GM12874 (cell line): ENCODE measurements around the gene ARAP1.

Experiments used
- TF ChIP-seq, protein P1 (sequence below): IDR thresholded peaks from 2 replicates; pipeline ENCODE4 v1.5.1; 2011; ENCODE audit warnings: low read depth, mild to moderate bottlenecking, control low read depth, low read length, moderate library complexity; ENCODE audit not compliant: insufficient read depth

The ARAP1 gene

DNA sequence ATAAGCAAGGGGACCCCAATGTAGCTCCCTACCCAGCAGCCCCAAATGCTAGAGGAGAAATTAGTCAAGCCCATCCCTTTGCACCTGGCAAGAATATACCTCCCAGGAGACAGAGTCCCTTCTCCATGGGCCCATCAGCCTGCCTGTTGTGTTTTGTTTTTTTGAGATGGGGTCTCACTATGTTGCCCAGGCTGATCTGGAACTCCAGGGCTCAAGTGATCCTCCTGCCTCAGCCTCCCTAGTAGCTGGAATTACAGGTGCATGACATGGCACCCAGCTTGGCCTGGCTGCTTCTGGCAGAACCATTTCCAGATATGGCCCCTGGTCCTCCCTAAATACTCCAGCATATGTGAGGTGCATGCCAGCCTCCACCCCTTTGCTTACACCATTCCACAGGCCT, 100.1 kb downstream of the ARAP1 start:
- TF ChIP-seq, protein P1, sequence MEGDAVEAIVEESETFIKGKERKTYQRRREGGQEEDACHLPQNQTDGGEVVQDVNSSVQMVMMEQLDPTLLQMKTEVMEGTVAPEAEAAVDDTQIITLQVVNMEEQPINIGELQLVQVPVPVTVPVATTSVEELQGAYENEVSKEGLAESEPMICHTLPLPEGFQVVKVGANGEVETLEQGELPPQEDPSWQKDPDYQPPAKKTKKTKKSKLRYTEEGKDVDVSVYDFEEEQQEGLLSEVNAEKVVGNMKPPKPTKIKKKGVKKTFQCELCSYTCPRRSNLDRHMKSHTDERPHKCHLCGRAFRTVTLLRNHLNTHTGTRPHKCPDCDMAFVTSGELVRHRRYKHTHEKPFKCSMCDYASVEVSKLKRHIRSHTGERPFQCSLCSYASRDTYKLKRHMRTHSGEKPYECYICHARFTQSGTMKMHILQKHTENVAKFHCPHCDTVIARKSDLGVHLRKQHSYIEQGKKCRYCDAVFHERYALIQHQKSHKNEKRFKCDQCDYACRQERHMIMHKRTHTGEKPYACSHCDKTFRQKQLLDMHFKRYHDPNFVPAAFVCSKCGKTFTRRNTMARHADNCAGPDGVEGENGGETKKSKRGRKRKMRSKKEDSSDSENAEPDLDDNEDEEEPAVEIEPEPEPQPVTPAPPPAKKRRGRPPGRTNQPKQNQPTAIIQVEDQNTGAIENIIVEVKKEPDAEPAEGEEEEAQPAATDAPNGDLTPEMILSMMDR: no peak

DNA sequence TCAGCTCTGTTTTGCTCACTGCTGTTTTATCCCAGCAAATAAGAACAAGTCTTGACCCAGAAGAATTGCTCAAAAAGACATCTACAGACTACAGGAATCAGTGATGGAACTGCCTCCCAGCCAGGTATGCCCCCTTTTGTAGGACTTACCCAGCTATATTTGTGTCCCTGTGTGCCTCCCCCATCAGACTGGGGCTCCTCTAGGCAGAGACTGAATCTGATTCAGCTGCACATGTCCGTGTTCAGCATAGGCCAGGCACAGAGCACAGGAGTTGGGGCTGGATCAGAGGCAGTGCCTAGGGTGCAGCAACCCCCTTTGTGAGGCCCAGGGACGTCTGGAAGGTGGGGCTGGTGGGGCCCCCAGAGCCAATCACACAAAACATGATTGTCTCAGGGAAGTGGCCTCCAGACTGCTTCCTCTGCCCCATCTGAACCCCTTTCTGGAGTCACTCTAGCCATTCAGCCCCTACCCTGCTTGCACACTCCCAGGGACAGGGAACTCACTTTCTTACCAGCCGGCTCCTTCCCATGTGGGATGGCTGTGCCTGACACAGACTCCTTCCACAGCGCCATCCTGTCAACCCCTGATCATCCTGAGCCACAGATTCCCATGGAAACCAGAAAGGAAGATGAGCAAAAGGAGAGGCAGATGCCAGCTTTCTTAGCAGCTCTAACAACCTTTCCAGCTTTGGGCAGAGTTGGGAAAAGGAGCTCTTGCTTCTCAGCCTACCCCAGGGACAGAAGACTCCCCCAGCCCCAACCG, 102.8 kb downstream of the ARAP1 start:
- TF ChIP-seq, protein P1: no peak

DNA sequence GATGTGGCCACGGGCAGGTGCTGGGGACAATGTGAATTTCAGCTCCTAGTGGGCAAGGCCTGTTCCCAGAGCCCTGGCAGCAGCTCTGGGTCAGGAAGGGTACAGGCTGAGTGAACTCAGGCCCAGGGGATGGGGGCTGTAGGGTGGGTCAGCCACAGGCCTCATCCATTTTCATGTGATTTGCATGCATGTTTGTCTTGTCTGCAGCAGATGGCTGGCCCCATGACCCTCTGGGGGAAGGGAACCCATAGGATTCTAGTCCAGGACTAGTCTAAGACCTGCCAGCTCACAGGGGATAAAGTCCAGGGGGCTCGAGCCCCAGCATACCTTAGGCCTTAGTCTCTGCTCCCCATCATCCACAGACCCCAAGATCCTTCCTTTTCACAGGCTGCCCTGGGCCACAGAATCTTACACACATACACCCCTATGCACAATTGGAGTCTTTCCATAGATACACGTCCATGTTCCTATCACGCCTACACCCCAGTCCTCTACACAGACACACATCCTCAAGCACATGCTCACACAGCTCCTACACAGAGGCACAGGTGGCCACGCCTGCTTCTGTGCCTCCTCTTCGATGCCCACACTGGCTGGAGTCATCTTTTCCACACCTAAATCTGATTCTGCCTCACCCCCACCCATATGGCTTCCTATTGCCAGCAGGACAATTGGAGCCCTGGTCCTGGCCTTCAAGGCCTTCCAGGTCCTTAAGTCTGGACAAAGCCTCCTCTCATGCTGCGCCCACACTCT, 103.6 kb downstream of the ARAP1 start:
- TF ChIP-seq, protein P1: no peak

- TF ChIP-seq, protein P1: no peak
Measured at GRCh38 chr11:72647882-72648281, 104.3 kb downstream of the ARAP1 start.

GRCh38 chr11:72646472-72646871, 105.7 kb downstream of the ARAP1 start:
- TF ChIP-seq, protein P1: no peak

GRCh38 chr11:72646024-72646423, 106.2 kb downstream of the ARAP1 start:
- TF ChIP-seq, protein P1: no peak

- TF ChIP-seq, protein P1: no peak
Measured at GRCh38 chr11:72643547-72643946, 108.7 kb downstream of the ARAP1 start.
